HCT116 (cell line): ENCODE data around the gene GOLGA3. TPM values are rescaled to one million over a fixed set of nuclear protein-coding genes. Genes with fewer than 3 reads are reported as not detected.

ENCODE experiments used
- ATAC-seq: fragments of 200-7000 bp; cut with Tn5 transposase; 2 replicates; pipeline ENCODE4 v1.9.1; 2020; ENCODE audit warnings: mild to moderate bottlenecking, moderate library complexity
- BruUV-seq: library from RNA; stranded (reverse); fragments of 400-500 nt; replicated peaks from 2 replicates; lab custom pipeline; 2021; lab: Mats Ljungman, UMichigan
- CTCF ChIA-PET: fragments of 300-600 bp; sonication (Branson Sonifier 250); formaldehyde crosslinking; loops from one replicate; lab custom pipeline; 2021; ENCODE audit warnings: antibody characterized with exemption; lab: Charles Lee
- POLR2A ChIA-PET: fragments of 300-600, 350-600 bp; sonication (Branson Sonifier 250); formaldehyde crosslinking; loops from one replicate; lab custom pipeline; 2021; ENCODE audit warnings: antibody characterized with exemption; lab: Charles Lee
- RAD21 ChIA-PET, 2 experiments: fragments of 300-600 bp; sonication (Branson Sonifier 250); formaldehyde crosslinking; loops; one replicate each; lab custom pipeline; 2023; ENCODE audit warnings: low total read pairs in 2 of 2; ENCODE audit not compliant: uncharacterized antibody in 2 of 2, unreplicated experiment in 2 of 2, low non-redundant PET in 1 of 2; lab: Charles Lee
- DNase-seq: peaks from one replicate; pipeline ENCODE4 v3.0.0-alpha.2; 2010; ENCODE audit warnings: low read depth, low spot score
- H2AFZ ChIP-seq: fragments of 200-600 bp; shearing (Covaris generic), sonication (generic); 2 replicates; pipeline ENCODE4 v1.6.1; 2017; ENCODE audit warnings: low read depth, mixed run types, mixed read lengths, antibody characterized with exemption, low read length; ENCODE audit not compliant: poor library complexity, severe bottlenecking
- H3K27ac ChIP-seq: 2 replicates; pipeline ENCODE4 v1.5.1; 2012; ENCODE audit warnings: low read depth, low read length
- H3K27me3 ChIP-seq: fragments of 200-600 bp; sonication (generic); 2 replicates; pipeline ENCODE4 v1.6.1; 2016; ENCODE audit warnings: mixed run types, low read length, mixed read lengths; ENCODE audit not compliant: insufficient read depth
- H3K36me3 ChIP-seq, 2 experiments: fragments of 200-500 bp in 1 of 2; fragments of 200-600 bp in 1 of 2; sonication (Bioruptor generic) in 1 of 2; sonication (generic) in 1 of 2; 2 replicates each; pipeline versions ENCODE4 v1.5.1 to v1.6.1; 2014 to 2016; ENCODE audit warnings: low read length in 2 of 2, inconsistent platforms in 1 of 2, mixed read lengths in 1 of 2, mixed run types in 1 of 2; ENCODE audit not compliant: insufficient read depth in 2 of 2, control insufficient read depth in 1 of 2
- H3K4me1 ChIP-seq, 2 experiments: fragments of 200-600 bp in 1 of 2; sonication (generic) in 1 of 2; 2 replicates each; pipeline versions ENCODE4 v1.5.1 to v1.6.1; 2012 to 2017; ENCODE audit warnings: low read length in 2 of 2, inconsistent platforms in 1 of 2, mild to moderate bottlenecking in 1 of 2, mixed read lengths in 1 of 2, mixed run types in 1 of 2, moderate library complexity in 1 of 2; ENCODE audit not compliant: insufficient read depth in 2 of 2, control insufficient read depth in 1 of 2
- H3K4me2 ChIP-seq: fragments of 200-600 bp; sonication (generic); 2 replicates; pipeline ENCODE4 v1.6.1; 2017; ENCODE audit warnings: mixed run types, low read length, mixed read lengths
- H3K4me3 ChIP-seq, 2 experiments: fragments of 200-600 bp in 1 of 2; sonication (generic) in 1 of 2; replicated peaks in 1 of 2; 2 replicates each; pipeline ENCODE4 v1.5.1; 2011 to 2016; ENCODE audit warnings: low read length in 2 of 2, control low read depth in 1 of 2, low read depth in 1 of 2, mild to moderate bottlenecking in 1 of 2, mixed read lengths in 1 of 2, mixed run types in 1 of 2
- H3K79me2 ChIP-seq: fragments of 200-600 bp; sonication (generic); 2 replicates; pipeline ENCODE4 v1.6.1; 2017; ENCODE audit warnings: mild to moderate bottlenecking, mixed run types, low read length, moderate library complexity, mixed read lengths; ENCODE audit not compliant: insufficient read depth
- H3K9ac ChIP-seq: fragments of 200-600 bp; sonication (generic); 2 replicates; pipeline ENCODE4 v1.6.1; 2016; ENCODE audit warnings: low read length, mixed read lengths
- H3K9me2 ChIP-seq: fragments of 200-600 bp; sonication (generic), shearing (Covaris generic); 2 replicates; pipeline ENCODE4 v1.6.1; 2017; ENCODE audit warnings: mixed run types, mild to moderate bottlenecking, moderate library complexity; ENCODE audit not compliant: insufficient read depth
- H3K9me3 ChIP-seq, 2 experiments: fragments of 200-500 bp in 1 of 2; fragments of 200-600 bp in 1 of 2; sonication (Bioruptor generic) in 1 of 2; sonication (generic) in 1 of 2; 2 replicates each; pipeline ENCODE4 v1.6.1; 2014 to 2017; ENCODE audit warnings: low read length in 2 of 2, mixed read lengths in 2 of 2, inconsistent platforms in 1 of 2, low read depth in 1 of 2, mild to moderate bottlenecking in 1 of 2, mixed run types in 1 of 2, moderate library complexity in 1 of 2; ENCODE audit not compliant: control insufficient read depth in 1 of 2, insufficient read depth in 1 of 2
- H4K20me1 ChIP-seq: fragments of 200-600 bp; sonication (generic), shearing (Covaris generic); 2 replicates; pipeline ENCODE4 v1.6.1; 2017; ENCODE audit warnings: mixed run types, mild to moderate bottlenecking, moderate library complexity; ENCODE audit not compliant: insufficient read depth
- EGR1 ChIP-seq: IDR thresholded peaks from 2 replicates; pipeline ENCODE4 v1.6.1; 2012; ENCODE audit warnings: low read depth
- EZH2 ChIP-seq: fragments of 200-600 bp; sonication (generic); IDR thresholded peaks from 2 replicates; pipeline ENCODE4 v1.6.1; 2017; ENCODE audit warnings: antibody characterized with exemption, mixed run types
- EZH2phosphoT487 ChIP-seq: fragments of 200-600 bp; IDR thresholded peaks from 2 replicates; pipeline ENCODE4 v1.6.1; 2018; ENCODE audit warnings: antibody characterized with exemption, borderline replicate concordance
- FOSL1 ChIP-seq: IDR thresholded peaks from 2 replicates; pipeline ENCODE4 v1.6.1; 2012; ENCODE audit warnings: low read depth
- POLR2A ChIP-seq: IDR thresholded peaks from 2 replicates; pipeline ENCODE4 v1.7.0; 2011; ENCODE audit warnings: borderline replicate concordance; ENCODE audit not compliant: insufficient read depth, insufficient read length; ENCODE audit errors: extremely low read depth
- SIN3A ChIP-seq: IDR thresholded peaks from 2 replicates; pipeline ENCODE4 v1.6.1; 2012; ENCODE audit warnings: low read depth
- SRF ChIP-seq: IDR thresholded peaks from 2 replicates; pipeline ENCODE4 v1.6.1; 2012; ENCODE audit warnings: low read depth
- TCF7L2 ChIP-seq: IDR thresholded peaks from 2 replicates; pipeline ENCODE4 v1.7.0; 2011; ENCODE audit warnings: borderline replicate concordance, inconsistent platforms; ENCODE audit not compliant: insufficient read depth, insufficient read length; ENCODE audit errors: extremely low read depth
- YY1 ChIP-seq: IDR thresholded peaks from 2 replicates; pipeline ENCODE4 v1.6.1; 2011; ENCODE audit warnings: low read length, low read depth, moderate library complexity, mild to moderate bottlenecking; ENCODE audit not compliant: insufficient replicate concordance; ENCODE audit errors: extremely low read depth
- ZBTB33 ChIP-seq: IDR thresholded peaks from 2 replicates; pipeline ENCODE4 v1.6.1; 2011; ENCODE audit warnings: mild to moderate bottlenecking, low read length, moderate library complexity; ENCODE audit not compliant: insufficient replicate concordance; ENCODE audit errors: extremely low read depth
- ZFX ChIP-seq: fragments of 450-650 bp; IDR thresholded peaks from 2 replicates; pipeline ENCODE4 v1.6.1; 2017
- ZNF274 ChIP-seq: fragments of 200-500 bp; sonication (Bioruptor generic); IDR thresholded peaks from 2 replicates; pipeline ENCODE4 v1.6.1; 2014; ENCODE audit warnings: mild to moderate bottlenecking, low read depth, low read length, inconsistent platforms
- intact Hi-C: fragments of 100-400 bp; cut with micrococcal nuclease; formaldehyde crosslinking; loops from 2 replicates; pipeline ENCODE4 v1.10.0; 2022
- total RNA-seq: library from RNA; stranded (reverse); gene quantifications from one replicate; pipeline ENCODE4 v1.2.1, GENCODE V29; 2021; ENCODE audit not compliant: unreplicated experiment
- TF ChIP-seq, protein P1 (sequence below), 3 experiments: fragments of 200-600 bp in 1 of 3; sonication (generic) in 1 of 3; IDR thresholded peaks in 2 of 3; conservative IDR thresholded peaks in 1 of 3; 2 replicates each; pipeline ENCODE4 v1.5.1; 2012 to 2017; ENCODE audit warnings: low read depth in 2 of 3, low read length in 2 of 3, antibody characterized with exemption in 1 of 3, borderline replicate concordance in 1 of 3, control low read depth in 1 of 3, mild to moderate bottlenecking in 1 of 3, mixed read lengths in 1 of 3, mixed run types in 1 of 3, moderate library complexity in 1 of 3; ENCODE audit not compliant: insufficient read depth in 1 of 3

GOLGA3 gene
- total RNA-seq, 1 experiment from 2014 or later, result 35.1 TPM

DNA sequence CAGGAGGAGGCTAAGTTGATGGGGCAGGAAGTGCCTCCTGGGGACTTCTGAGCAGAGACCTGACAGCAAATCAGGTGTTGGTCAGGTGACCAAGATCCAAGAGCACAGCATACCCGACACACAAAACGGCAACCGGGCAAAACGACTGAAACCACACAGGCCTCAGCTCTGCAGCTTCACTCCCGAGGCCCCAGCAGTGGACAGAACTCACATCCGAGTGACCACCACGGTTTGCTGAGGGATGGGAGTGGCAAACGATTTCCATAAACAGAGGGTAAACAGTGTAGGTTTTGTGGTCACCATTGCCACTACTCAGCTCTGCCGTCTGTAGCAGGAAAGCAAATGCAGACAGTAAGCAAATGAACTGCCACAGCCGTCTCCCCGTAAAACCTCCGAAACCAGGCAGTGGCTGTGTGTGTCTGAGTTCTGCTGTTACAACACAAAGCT is 44.3 kb upstream of the GOLGA3 start (continued):
- TF ChIP-seq EGR1 (no peak), EZH2 (no peak), SIN3A (no peak)
- TF ChIP-seq, protein P1, sequence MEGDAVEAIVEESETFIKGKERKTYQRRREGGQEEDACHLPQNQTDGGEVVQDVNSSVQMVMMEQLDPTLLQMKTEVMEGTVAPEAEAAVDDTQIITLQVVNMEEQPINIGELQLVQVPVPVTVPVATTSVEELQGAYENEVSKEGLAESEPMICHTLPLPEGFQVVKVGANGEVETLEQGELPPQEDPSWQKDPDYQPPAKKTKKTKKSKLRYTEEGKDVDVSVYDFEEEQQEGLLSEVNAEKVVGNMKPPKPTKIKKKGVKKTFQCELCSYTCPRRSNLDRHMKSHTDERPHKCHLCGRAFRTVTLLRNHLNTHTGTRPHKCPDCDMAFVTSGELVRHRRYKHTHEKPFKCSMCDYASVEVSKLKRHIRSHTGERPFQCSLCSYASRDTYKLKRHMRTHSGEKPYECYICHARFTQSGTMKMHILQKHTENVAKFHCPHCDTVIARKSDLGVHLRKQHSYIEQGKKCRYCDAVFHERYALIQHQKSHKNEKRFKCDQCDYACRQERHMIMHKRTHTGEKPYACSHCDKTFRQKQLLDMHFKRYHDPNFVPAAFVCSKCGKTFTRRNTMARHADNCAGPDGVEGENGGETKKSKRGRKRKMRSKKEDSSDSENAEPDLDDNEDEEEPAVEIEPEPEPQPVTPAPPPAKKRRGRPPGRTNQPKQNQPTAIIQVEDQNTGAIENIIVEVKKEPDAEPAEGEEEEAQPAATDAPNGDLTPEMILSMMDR (IDR thresholded peaks at IDR 0.05 in 2 of 3, conservative IDR thresholded peaks at IDR 0.05 in 1 of 3; ENCODE audit: borderline replicate concordance in 1 of 3, insufficient read depth in 1 of 3, low read depth in 2 of 3, low read length in 2 of 3), result no peak

DNA sequence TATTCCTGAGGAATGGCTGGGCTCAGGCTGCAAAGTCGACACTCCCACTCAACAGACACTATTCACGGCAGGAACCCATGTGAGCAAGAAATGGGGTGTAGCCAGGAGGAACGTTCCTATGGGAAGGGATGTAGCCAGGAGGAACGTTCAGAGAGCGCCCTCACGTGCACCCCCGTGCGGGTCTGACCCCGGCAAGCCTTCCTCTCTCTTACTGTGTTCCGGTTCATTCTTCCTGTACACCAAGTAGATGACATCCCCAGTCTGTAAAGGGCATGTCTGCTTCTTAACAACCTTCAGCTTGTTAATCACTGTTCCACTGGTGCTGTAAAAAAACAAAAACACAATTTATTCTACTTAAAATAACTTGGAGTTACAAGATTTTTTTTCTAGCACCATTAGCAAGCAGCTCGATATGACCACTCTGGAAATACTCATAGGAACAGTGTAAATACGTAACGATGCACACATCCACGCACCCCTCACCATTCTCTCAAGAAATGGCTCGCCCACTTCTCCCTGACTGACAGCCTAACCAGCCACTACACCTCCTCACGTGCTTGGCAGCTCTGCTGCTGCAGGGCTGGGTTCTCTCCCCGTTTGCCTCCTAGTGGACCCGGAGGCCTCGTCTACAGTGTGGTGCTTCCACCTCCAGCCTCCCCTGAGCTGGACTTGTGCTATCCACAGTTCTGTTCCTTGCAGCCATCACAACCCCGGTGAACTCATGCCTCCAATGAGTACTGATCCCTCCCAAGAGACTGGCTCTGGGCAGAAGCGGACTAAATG is 43.6 kb upstream of the GOLGA3 start:
- no peaks in the 10 kb centered on the region for H3K36me3 ChIP-seq
- TF ChIP-seq FOSL1, result no peak
- TF ChIP-seq SRF, result no peak
- no peak for TF ChIP-seq EZH2phosphoT487
- TF ChIP-seq POLR2A, result no peak
- no peak for TF ChIP-seq EZH2
- TF ChIP-seq ZNF274, result no peak
- TF ChIP-seq SIN3A, result no peak
- TF ChIP-seq YY1, result no peak
- no peak for TF ChIP-seq TCF7L2
- no peak for TF ChIP-seq ZBTB33
- TF ChIP-seq ZFX, result no peak
- TF ChIP-seq, all 23 proteins: peak for 0

More for the DNA sequence above, 43.6 kb upstream of the GOLGA3 start:
- H3K9me2 ChIP-seq, result no peaks in the 10 kb centered on the region
- POLR2A ChIA-PET, result no interaction called here
- no peaks in the 10 kb centered on the region for H3K79me2 ChIP-seq
- no peak overlapping the region for H3K27ac ChIP-seq
- CTCF ChIA-PET, result no interaction called here
- no peak for DNase-seq
- H3K27me3 ChIP-seq, result no peaks in the 10 kb centered on the region
- no peak for ATAC-seq
- no TSS peak for BruUV-seq
- intact Hi-C loops, result no loop called here
- H3K9me3 ChIP-seq, result no peaks in the 10 kb centered on the region; a peak in 1 of 4 replicates
- H4K20me1 ChIP-seq, result no peaks in the 10 kb centered on the region
- no peak overlapping the region for H3K4me3 ChIP-seq
- RAD21 ChIA-PET, result no interaction called here
- no peak overlapping the region for H2AFZ ChIP-seq
- no peaks in the 10 kb centered on the region for H3K4me1 ChIP-seq
- no peak overlapping the region for H3K4me2 ChIP-seq
- no peak overlapping the region for H3K9ac ChIP-seq
